Kidney epithelial cell (primary cell): ENCODE data around the gene GMEB2. TPM values are rescaled to one million over a fixed set of nuclear protein-coding genes. Genes with fewer than 3 reads are reported as not detected.

Experiments
- DNase-seq: peaks from one replicate; pipeline ENCODE4 v3.0.0-alpha.2; 2010; ENCODE audit warnings: low read depth
- H3K27me3 ChIP-seq: 2 replicates; pipeline ENCODE4 v1.6.0; 2011; ENCODE audit warnings: low read length; ENCODE audit not compliant: control insufficient read depth, insufficient read depth
- H3K36me3 ChIP-seq: 2 replicates; pipeline ENCODE4 v1.5.1; 2011; ENCODE audit warnings: low read length; ENCODE audit not compliant: control insufficient read depth, insufficient read depth
- H3K4me3 ChIP-seq: 2 replicates; pipeline ENCODE4 v1.5.1; 2011; ENCODE audit warnings: low read depth, mild to moderate bottlenecking, control low read depth, low read length
- total RNA-seq: library from RNA; depleted of rRNA; stranded (reverse); fragments of >200 nt; gene quantifications from 2 replicates; pipeline ENCODE4 v1.2.3, GENCODE V29; 2015
- TF ChIP-seq, protein P1 (sequence below): IDR thresholded peaks from 2 replicates; pipeline ENCODE4 v1.5.1; 2011; ENCODE audit warnings: mild to moderate bottlenecking, moderate library complexity, low read length, control low read depth, inconsistent platforms; ENCODE audit not compliant: insufficient read depth, poor library complexity, severe bottlenecking

GMEB2 gene
- total RNA-seq, 1 donor from 2014 or later, result 17.7 TPM

DNA sequence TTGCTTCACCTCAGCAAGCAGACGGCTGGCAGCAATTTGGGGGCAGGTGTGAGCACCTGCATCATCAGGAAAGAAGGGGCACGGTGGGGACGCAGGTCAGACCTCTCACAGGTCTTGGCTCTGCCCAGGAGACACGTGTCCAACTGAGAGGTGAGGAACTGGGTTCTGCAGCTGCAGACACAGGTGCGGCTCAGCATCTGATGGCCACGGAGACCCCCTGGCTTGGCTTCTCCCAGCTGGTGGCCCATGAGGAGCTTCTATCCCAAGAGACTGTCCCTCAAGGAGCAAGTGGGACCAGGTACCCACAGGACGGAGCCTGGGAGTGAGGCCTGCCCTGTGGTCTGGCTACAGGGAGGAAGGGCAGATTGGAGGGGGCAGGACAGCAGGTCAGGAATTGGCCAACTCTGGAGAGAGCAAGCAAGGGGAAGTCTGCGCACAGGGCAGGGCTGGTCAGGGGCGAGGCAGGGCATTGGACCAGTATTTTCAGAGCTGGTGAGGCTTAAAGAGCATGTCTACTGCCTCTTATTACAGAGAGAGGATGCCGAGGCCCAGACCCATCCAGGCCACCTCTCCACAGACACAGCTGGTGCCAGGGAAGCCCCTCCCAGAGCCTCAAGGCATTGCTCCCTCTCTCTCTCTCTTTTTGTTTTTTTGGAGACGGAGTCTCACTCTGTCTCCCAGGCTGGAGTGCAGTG lies 22.1 kb upstream of the GMEB2 start:
- Histone ChIP-seq H3K27me3 (peaks cover 2% of the 10 kb centered on the region), H3K4me3 (no peak overlapping the region), H3K36me3 (no peaks in the 10 kb centered on the region)
- no peak for DNase-seq
- TF ChIP-seq, protein P1, sequence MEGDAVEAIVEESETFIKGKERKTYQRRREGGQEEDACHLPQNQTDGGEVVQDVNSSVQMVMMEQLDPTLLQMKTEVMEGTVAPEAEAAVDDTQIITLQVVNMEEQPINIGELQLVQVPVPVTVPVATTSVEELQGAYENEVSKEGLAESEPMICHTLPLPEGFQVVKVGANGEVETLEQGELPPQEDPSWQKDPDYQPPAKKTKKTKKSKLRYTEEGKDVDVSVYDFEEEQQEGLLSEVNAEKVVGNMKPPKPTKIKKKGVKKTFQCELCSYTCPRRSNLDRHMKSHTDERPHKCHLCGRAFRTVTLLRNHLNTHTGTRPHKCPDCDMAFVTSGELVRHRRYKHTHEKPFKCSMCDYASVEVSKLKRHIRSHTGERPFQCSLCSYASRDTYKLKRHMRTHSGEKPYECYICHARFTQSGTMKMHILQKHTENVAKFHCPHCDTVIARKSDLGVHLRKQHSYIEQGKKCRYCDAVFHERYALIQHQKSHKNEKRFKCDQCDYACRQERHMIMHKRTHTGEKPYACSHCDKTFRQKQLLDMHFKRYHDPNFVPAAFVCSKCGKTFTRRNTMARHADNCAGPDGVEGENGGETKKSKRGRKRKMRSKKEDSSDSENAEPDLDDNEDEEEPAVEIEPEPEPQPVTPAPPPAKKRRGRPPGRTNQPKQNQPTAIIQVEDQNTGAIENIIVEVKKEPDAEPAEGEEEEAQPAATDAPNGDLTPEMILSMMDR, result no peak

DNA sequence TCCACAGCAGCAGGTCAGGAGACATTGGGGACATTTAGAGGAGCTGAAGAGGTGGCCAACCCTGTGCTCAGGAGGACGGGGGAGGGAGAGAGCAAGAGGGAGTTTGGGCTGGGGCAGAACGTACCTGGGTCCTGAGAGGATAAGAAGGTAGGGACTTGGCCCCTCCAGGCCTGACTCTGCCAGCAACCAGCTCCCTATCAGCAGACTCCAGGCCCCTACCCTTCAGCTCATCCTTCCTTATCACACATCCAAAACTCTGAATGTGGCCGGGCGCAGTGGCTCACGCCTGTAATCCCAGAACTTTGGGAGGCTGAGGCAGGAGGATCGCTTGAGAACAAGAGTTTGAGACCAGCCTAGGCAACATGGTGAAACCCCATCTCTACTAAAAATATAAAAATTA lies 21.3 kb upstream of the GMEB2 start:
- Histone ChIP-seq H3K36me3 (no peaks in the 10 kb centered on the region), H3K4me3 (no peak overlapping the region), H3K27me3 (peaks cover 2% of the 10 kb centered on the region)
- TF ChIP-seq, protein P1, result no peak
- DNase-seq, result no peak

DNA sequence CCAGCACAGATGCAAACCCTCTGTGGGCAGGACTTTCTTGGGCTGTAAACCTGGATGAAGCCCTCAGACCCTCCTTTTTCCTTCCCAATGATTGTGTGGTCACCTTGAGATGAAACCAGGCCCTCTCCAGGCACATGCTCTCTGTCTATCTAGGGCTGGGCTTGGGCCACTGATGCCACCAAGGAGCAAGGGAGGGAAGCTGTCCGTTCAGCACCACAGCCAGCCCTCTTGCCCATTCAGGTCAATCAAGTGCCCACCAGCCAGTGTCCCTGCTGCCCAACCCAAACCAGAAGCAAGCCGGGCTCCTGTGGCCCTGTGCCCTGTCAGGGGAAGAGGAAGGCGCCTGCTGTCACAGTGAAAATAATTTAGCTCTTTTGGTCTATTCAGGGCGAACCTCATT lies 18.3 kb upstream of the GMEB2 start:
- no peak overlapping the region for H3K4me3 ChIP-seq
- no peaks in the 10 kb centered on the region for H3K27me3 ChIP-seq
- TF ChIP-seq, protein P1, result no peak
- H3K36me3 ChIP-seq, result no peaks in the 10 kb centered on the region
- no peak for DNase-seq

DNA sequence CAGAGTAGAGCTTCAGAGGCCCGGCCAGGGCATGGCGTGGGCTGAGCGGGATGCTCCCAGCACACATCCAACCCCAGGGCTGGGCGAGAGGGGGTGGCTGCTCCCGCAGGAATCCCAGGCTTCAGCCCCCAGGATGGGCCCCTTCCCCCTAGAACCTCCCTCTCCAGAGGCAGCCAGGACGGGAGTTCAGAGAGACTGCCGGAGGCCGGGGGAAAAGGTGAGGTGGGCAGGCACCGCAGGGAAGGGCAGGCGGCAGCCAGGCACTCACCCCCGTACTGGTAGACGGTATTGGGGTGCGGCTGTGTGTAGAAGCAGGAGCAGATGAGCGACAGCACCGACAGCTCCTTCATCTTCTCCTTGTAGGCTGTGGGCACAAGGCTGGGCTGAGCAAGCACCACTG lies 17.0 kb upstream of the GMEB2 start:
- H3K4me3 ChIP-seq, result no peak overlapping the region
- no peaks in the 10 kb centered on the region for H3K36me3 ChIP-seq
- no peak for DNase-seq
- TF ChIP-seq, protein P1, result no peak
- H3K27me3 ChIP-seq, result no peaks in the 10 kb centered on the region

DNA sequence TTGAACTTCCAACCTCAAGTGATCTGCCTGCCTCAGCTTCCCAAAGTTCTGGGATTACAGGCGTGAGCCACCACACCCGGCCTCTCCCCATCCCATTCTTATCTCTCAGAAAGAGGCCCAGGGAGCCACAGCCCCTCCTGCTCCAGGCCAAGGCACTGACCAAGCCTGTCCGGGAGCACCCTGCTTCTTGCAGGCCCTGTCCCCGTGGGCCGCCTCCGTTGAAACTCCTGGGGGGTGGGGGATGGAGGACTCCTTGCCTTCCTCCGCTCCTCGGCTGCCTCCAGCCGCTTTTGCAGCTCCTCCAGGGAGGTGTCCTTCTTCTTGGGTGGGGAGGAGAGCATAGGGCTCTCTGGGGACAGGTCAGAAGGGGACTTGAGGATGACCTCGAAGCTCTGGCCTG lies 16.6 kb upstream of the GMEB2 start:
- Histone ChIP-seq H3K36me3 (no peaks in the 10 kb centered on the region), H3K27me3 (no peaks in the 10 kb centered on the region), H3K4me3 (no peak overlapping the region)
- TF ChIP-seq, protein P1, result no peak
- DNase-seq, result no peak
